A549 treated with dexamethasone at 1 μM for 4 hours (cell line): ENCODE data around the gene TMEM8B. TPM values are rescaled to one million over a fixed set of nuclear protein-coding genes. Genes with fewer than 3 reads are reported as not detected.

Experiments used
- total RNA-seq: library from RNA; stranded (reverse); fragments of 200-300 nt; extraction: Qiagen RNA extraction; gene quantifications from 5 replicates; pipeline ENCODE4 v1.2.3, GENCODE V29; 2022

TMEM8B gene, protein sequence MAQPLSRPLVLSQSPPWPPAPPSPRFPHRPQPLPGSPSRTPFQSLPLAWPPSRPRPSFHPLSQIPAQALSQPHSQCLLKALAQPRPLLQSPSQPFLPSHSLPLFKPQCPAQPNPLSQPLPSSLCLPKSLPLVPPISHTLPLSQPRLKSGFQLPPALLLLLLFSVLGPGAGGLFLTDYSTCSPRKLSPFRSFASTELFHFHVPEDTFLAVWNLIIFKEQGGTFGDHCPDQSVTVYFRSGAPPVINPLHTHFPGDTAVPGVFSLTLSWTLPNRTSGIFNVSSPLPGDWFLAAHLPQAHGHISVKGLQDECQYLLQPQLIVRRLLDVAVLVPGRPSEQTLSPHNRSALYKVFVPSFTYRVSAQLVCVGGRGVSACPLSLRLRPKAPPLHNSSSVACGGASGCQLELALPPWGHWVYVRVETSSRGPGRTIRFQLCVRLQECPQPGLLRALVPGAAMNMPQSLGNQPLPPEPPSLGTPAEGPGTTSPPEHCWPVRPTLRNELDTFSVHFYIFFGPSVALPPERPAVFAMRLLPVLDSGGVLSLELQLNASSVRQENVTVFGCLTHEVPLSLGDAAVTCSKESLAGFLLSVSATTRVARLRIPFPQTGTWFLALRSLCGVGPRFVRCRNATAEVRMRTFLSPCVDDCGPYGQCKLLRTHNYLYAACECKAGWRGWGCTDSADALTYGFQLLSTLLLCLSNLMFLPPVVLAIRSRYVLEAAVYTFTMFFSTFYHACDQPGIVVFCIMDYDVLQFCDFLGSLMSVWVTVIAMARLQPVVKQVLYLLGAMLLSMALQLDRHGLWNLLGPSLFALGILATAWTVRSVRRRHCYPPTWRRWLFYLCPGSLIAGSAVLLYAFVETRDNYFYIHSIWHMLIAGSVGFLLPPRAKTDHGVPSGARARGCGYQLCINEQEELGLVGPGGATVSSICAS
- 2.1 to 4.5 TPM (median 3.6 TPM) in 5 replicates for total RNA-seq

DNA sequence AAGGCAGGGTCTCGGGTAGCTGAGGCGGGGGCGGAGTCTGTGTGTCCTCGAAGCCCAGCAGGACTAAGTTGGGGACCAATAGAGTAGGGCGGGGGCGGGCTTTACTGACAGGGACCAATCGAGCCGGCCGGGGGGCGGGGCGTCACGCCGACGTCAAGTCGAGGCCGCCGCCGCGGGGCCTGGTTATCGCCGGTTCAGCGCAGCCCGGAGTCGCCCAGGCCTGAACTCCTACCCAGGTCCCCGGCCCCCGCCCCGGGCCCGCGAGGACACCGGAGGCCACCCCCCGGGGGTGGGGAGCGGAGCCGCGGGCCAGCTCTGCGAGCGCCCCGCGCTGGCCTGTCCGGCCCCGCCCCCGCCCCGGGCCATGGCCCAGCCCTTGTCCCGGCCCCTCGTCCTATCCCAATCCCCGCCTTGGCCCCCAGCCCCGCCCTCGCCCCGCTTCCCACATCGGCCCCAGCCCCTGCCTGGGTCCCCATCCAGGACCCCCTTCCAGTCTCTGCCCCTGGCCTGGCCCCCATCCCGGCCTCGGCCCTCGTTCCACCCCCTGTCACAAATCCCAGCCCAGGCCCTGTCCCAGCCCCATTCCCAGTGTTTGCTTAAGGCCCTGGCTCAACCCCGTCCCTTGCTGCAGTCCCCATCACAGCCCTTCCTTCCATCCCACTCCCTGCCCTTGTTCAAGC is at the start of gene TMEM8B:
TMEM8B (plus strand) TSS at position 145 of the 680 bp plus-strand sequence; CDS start at position 365, 220 bp downstream.

DNA sequence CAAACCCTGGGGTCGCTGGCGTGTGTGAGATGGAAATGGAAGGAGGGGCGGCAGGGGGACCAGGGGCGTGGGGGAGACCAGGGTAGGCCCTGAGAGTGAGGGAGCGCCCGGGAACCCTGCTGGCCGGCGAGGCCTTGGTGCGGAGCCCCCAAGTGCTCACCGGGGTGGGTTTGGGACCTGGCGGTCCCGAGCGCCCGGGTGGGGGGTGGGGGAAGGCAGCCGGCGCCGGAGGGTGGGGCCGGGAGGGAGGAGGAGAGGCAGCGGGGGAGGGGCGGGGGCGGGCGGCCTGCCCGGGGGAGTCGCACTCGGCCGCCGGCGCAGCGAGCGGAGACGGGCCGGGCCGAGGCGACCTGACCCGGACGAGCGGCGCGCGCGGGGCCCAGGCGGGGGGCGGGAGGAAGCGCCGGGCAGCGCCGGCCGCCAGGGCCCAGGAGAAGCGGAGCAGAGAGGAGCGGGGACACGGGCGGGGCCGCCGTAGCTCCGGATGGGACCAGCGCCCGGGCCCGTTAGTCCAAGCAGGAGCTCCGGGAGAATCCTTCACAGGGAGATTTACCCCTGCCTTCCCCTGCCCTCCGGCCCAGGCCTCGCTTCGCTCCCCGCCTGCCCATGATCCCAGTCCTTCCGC is 37.6 kb upstream of the TMEM8B start, which contains the start of gene NPR2:
NPR2 (plus strand) TSS at position 295 of the 625 bp plus-strand sequence. CDS start 818 bp downstream, outside the sequence.

DNA sequence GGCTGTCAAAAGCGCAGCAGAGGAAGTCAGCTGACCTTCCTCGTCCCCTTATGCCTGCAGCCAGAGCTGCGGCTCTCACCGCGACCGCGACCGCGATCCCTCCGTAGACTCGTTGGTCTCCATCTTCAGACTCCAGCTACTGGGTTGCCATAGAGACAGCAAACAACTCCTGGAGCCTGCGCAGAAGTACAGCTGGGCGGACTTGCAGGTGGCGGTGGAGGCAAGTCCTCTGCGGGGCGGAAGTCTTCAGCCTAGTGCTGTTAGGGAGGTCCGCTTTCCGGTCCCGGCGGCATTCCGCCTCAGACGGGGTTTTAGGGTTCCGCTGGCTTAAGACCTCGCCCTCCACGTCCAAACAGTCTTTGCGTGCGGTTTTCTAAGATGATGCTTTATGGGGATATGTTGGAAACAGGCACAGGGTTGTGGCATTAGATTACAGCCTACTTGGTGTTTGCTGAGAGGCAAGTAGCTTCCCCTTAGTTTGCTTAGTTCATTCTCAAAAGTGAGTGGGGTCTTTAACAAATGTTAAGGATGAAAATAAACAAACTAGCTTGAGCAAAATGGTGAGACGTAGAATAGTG is 16.9 kb upstream of the TMEM8B start, which contains the start of gene SPAG8:
SPAG8 (minus strand) TSS at position 238 of the 578 bp plus-strand sequence; CDS start at position 123, 115 bp downstream.

DNA sequence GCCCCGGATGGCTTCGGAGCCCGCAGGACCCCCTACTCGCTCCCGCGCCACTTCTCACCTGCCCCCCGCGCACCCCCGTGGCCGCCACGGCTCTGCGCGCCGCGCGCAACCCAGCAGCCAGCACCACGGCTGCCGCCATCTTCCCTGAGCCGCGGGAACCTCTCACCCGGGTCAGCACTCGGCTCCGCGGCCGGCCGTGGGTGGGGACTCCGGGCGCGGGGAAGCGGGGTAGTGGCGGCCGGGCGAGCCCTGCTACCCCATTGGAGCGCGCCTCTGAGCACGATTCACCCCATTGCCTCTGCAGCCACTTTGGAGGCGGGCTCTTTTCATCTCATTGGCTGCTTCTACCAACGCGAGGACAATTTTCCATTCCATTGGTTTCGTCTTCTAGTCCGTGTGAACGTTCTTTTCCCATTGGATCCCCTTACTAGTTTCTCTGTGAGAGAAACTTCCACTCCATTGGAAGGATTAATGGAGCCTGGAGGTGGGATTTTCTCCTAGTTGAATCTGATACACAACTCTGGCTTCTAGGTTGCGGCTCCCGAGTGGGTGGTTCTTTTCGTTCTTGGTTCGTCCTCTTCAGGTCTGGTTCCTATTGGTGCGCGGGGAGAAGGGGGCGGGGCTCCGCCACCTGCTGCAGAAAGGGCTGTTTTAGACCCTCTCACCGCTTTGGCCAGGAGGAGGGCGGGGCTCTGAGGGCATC is 14.0 kb upstream of the TMEM8B start, which contains the start of gene HINT2:
HINT2 (minus strand) TSS at position 202 of the 703 bp plus-strand sequence; CDS start at position 139, 63 bp downstream.

DNA sequence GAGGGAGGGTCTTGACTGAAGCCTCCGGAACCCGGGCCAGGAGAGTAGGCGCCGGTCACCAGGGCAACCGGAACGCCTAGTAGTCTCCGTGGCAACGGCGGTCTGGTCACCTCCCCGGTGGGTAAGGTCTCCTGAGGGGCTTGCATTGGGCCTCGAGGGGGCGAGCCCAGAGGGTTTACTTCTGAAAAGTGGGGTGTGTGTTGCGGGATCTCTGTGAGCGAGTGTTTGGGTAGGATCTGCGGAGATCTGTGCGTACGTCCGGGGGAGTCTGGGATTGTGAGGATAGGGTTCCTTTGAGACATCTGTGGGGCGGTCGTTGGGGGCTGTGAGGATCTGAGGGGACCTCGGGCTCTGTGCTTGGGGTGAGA is 328 bp upstream of the TMEM8B start, which contains the start of gene FAM221B:
FAM221B (minus strand) TSS at position 17 of the 368 bp plus-strand sequence. CDS start 2,571 bp downstream, outside the sequence.

DNA sequence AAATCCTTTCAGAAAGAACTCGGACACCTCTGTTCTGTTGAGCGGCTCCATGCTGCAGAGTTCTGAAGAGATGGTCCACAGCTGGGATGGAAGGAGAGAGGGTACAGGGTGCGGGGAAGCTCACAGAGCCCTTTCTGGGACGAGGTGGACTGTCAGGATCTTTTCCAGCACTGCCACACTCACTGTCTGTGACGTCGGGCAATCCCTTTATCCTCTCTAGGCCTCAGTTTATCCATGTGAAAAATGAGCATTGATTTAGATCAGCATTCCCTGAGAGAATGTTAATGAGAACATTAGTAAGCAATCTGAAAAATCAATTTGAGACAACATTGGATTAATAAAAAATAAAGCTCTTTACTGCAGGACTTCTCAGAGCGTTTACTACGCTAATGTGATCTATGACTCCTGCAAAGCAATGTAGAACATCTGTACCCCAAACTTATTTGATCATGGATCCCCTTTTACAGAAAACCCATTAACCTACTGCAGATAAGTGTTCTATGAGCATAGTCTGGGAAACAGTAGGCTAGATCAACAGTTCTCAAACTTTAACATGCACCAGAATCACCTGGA is 41.4 kb downstream of the TMEM8B start, which contains the start of gene OR13J1:
OR13J1 (minus strand) TSS at position 51 of the 573 bp plus-strand sequence; CDS start at position 51, 0 bp downstream.

DNA sequence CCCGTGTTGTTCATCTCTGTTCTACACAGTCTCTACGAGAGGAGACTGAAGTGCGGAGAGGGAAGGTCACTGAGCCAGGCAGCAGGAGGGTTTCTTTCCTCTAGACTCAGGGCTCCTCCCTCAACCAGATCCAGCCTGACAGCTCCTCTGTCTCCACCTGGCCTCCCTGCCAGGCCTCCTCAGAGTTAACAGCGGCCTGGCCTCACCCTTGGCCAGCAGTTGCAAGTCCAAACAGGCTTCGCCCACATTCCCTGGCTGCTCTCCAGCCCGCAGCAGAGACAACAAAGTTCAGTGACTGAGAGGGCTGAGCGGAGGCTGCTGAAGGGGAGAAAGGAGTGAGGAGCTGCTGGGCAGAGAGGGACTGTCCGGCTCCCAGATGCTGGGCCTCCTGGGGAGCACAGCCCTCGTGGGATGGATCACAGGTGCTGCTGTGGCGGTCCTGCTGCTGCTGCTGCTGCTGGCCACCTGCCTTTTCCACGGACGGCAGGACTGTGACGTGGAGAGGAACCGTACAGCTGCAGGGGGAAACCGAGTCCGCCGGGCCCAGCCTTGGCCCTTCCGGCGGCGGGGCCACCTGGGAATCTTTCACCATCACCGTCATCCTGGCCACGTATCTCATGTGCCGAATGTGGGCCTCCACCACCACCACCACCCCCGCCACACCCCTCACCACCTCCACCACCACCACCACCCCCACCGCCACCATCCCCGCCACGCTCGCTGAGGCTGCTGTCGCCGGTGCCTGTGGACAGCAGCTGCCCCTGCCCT is 77.1 kb downstream of the TMEM8B start, which contains the start of gene HRCT1:
HRCT1 (plus strand) TSS at position 291 of the 768 bp plus-strand sequence; CDS start at position 377, 86 bp downstream.

DNA sequence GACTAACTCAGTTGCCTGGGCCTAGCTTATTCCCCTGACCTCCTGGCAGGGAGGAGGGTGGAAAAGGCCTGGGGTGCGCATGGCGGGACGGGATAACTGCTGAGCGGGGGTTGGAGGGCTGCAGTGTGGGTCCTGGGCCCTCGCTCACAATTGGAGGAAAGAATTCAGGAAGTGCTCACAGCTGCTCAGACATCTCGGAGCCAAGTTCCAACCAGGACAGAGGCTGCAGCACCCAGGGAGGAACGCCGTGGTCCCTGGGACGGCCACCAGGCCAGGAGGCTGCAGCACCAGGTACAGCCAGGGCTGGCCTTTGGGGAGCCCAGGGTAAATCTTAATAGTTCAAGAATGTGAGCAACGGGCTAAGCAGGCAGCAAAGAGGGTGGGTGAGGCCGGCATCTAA is 80.2 kb downstream of the TMEM8B start, which contains the start of gene SPAAR:
SPAAR (plus strand) TSS at position 217 of the 400 bp plus-strand sequence. CDS start 974 bp downstream, outside the sequence.

Other genes with a start within 250 kb of the TMEM8B start
- gene TESK1, start 224.0 kb upstream of the TMEM8B start, total RNA-seq, result 19.4 to 32.8 TPM (median 30.3 TPM) in 5 replicates
- gene CD72, start 210.8 kb upstream of the TMEM8B start, total RNA-seq, result 0.18 to 0.42 TPM (median 0.29 TPM) in 4 of 5 replicates, not detected in the other
- gene SIT1, start 178.3 kb upstream of the TMEM8B start, total RNA-seq, result not detected in 5 replicates
- gene RMRP, start 171.2 kb upstream of the TMEM8B start, total RNA-seq, result 4.7 to 10.3 TPM (median 5.3 TPM) in 3 of 5 replicates, not detected in the others
- 24.5 to 32.3 TPM (median 29.5 TPM) in 5 replicates for gene CCDC107, start 170.9 kb upstream of the TMEM8B start, total RNA-seq
- 11.5 to 16.2 TPM (median 15.4 TPM) in 5 replicates for gene ARHGEF39, start 164.0 kb upstream of the TMEM8B start, total RNA-seq
- 5.6 to 10.5 TPM (median 8.9 TPM) in 5 replicates for gene CA9, start 155.3 kb upstream of the TMEM8B start, total RNA-seq
- gene TPM2, start 139.3 kb upstream of the TMEM8B start, total RNA-seq, result 663 to 742 TPM (median 711 TPM) in 5 replicates
- gene TLN1, start 97.0 kb upstream of the TMEM8B start, total RNA-seq, result 103 to 127 TPM (median 113 TPM) in 5 replicates
- 52.5 to 59.5 TPM (median 55.6 TPM) in 5 replicates for gene CREB3, start 96.6 kb upstream of the TMEM8B start, total RNA-seq
- gene GBA2, start 80.0 kb upstream of the TMEM8B start, total RNA-seq, result 22.8 to 39.1 TPM (median 34.1 TPM) in 5 replicates
- 11.9 to 19.3 TPM (median 18.8 TPM) in 5 replicates for gene RGP1, start 79.9 kb upstream of the TMEM8B start, total RNA-seq
- not detected in 5 replicates for gene MSMP, start 75.0 kb upstream of the TMEM8B start, total RNA-seq
- gene NPR2, start 37.6 kb upstream of the TMEM8B start, total RNA-seq, result 3.6 to 6.2 TPM (median 5.0 TPM) in 5 replicates
- gene SPAG8, start 17.0 kb upstream of the TMEM8B start, total RNA-seq, result 0.24 to 0.51 TPM (median 0.34 TPM) in 5 replicates
- gene HINT2, start 14.2 kb upstream of the TMEM8B start, total RNA-seq, result 73.2 to 94.8 TPM (median 82.2 TPM) in 5 replicates
- gene FAM221B, start 496 bp upstream of the TMEM8B start, total RNA-seq, result not detected in 5 replicates
- gene OR13J1, start 41.2 kb downstream of the TMEM8B start, total RNA-seq, result not detected in 5 replicates
- gene HRCT1, start 77.0 kb downstream of the TMEM8B start, total RNA-seq, result 0.14 to 0.40 TPM (median 0.18 TPM) in 5 replicates
- 0.10 to 0.20 TPM (median 0.15 TPM) in 4 of 5 replicates, not detected in the other for gene SPAAR, start 80.3 kb downstream of the TMEM8B start, total RNA-seq
- not detected in 5 replicates for gene OR2S2, start 128.9 kb downstream of the TMEM8B start, total RNA-seq
- 5.0 to 6.0 TPM (median 5.7 TPM) in 5 replicates for gene RECK, start 207.7 kb downstream of the TMEM8B start, total RNA-seq